ENCODE measurements around the gene PEX7. TPM values are rescaled to one million over a fixed set of nuclear protein-coding genes. Genes with fewer than 3 reads are reported as not detected.

PEX7 gene
- total RNA-seq, 1 donor from 2014 or later, result 5.6 TPM

GRCh38 chr6:136775548-136775947 lies 46.8 kb upstream of the PEX7 start:
- Histone ChIP-seq H3K27me3 (no peaks in the 10 kb centered on the region), H3K4me1 (peaks cover 58% of the 10 kb centered on the region), H3K9me3 (no peaks in the 10 kb centered on the region), H3K4me3 (no peak overlapping the region), H3K36me3 (no peaks in the 10 kb centered on the region), H3K27ac (no peak overlapping the region)
- intact Hi-C loops (cut with DNase I), result no loop called here
- DNase-seq, result no peak
- ATAC-seq, result peak; percentile 62
- no peak for TF ChIP-seq CTCF (IDR thresholded peaks at IDR 0.05)

- H3K36me3 ChIP-seq, result no peaks in the 10 kb centered on the region
- ATAC-seq (no peak), DNase-seq (no peak)
- intact Hi-C loops (cut with DNase I), result no loop called here
- H3K4me1 ChIP-seq, result peaks cover 58% of the 10 kb centered on the region
- no peak for TF ChIP-seq CTCF (IDR thresholded peaks at IDR 0.05)
- H3K27me3 ChIP-seq, result no peaks in the 10 kb centered on the region
- H3K27ac ChIP-seq, result no peak overlapping the region
- no peaks in the 10 kb centered on the region for H3K9me3 ChIP-seq
- H3K4me3 ChIP-seq, result no peak overlapping the region
Measured at GRCh38 chr6:136777651-136778050, 44.7 kb upstream of the PEX7 start.

GRCh38 chr6:136779682-136780081 lies 42.7 kb upstream of the PEX7 start:
- no peaks in the 10 kb centered on the region for H3K36me3 ChIP-seq
- H3K27ac ChIP-seq, result no peak overlapping the region
- no peaks in the 10 kb centered on the region for H3K9me3 ChIP-seq
- intact Hi-C loops (cut with DNase I), result no loop called here
- no peak for ATAC-seq
- H3K4me3 ChIP-seq, result no peak overlapping the region
- no peak for TF ChIP-seq CTCF (IDR thresholded peaks at IDR 0.05)
- DNase-seq, result no peak
- H3K4me1 ChIP-seq, result peaks cover 57% of the 10 kb centered on the region
- no peaks in the 10 kb centered on the region for H3K27me3 ChIP-seq

- peaks cover 56% of the 10 kb centered on the region for H3K4me1 ChIP-seq
- ATAC-seq, result no peak
- no peaks in the 10 kb centered on the region for H3K27me3 ChIP-seq
- H3K36me3 ChIP-seq, result no peaks in the 10 kb centered on the region
- no peak for DNase-seq
- H3K27ac ChIP-seq, result no peak overlapping the region
- no peak for TF ChIP-seq CTCF (IDR thresholded peaks at IDR 0.05)
- intact Hi-C loops (cut with DNase I), result no loop called here
- no peak overlapping the region for H3K4me3 ChIP-seq
- no peaks in the 10 kb centered on the region for H3K9me3 ChIP-seq
Measured at GRCh38 chr6:136780972-136781371, 41.4 kb upstream of the PEX7 start.

GRCh38 chr6:136782021-136782770 lies 40.2 kb upstream of the PEX7 start:
- H3K27ac ChIP-seq, result peak overlapping the region; percentile 12
- TF ChIP-seq CTCF (IDR thresholded peaks at IDR 0.05), result no peak
- no peaks in the 10 kb centered on the region for H3K9me3 ChIP-seq
- DNase-seq (no peak), ATAC-seq (no peak)
- H3K36me3 ChIP-seq, result no peaks in the 10 kb centered on the region
- H3K27me3 ChIP-seq, result no peaks in the 10 kb centered on the region
- intact Hi-C loops (cut with DNase I), result no loop called here
- H3K4me3 ChIP-seq, result no peak overlapping the region
- H3K4me1 ChIP-seq, result peaks cover 68% of the 10 kb centered on the region
